ENCODE results near the gene IGFBP2.

DNA sequence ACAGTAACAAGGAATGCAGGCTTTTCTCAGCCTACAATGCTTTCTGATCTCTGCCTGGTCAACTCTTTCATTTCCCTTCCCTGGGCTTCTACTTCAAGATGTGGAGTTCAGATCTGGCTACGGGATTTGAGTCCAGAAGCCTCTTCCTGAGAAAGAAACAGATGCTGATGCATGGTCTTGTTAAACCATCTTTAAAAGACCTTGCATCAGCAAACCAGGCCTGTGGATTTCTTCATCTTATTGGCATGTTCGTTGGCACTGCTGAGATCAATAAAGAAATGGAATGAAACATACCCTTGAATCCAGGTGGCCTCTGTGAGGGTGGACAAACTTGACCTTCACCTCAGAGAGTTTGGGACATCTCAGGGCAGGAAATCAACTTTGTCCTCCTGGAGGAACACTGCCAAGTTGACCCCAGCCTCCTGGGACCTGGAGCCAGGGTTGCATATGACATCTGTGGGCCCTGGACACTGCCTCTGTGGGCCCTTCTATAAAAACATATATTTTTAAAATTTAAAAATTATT is 21.4 kb downstream of the IGFBP2 start:
- no peak for TF ChIP-seq POLR2A (IDR thresholded peaks at IDR 0.05)
- TF ChIP-seq, protein P1, sequence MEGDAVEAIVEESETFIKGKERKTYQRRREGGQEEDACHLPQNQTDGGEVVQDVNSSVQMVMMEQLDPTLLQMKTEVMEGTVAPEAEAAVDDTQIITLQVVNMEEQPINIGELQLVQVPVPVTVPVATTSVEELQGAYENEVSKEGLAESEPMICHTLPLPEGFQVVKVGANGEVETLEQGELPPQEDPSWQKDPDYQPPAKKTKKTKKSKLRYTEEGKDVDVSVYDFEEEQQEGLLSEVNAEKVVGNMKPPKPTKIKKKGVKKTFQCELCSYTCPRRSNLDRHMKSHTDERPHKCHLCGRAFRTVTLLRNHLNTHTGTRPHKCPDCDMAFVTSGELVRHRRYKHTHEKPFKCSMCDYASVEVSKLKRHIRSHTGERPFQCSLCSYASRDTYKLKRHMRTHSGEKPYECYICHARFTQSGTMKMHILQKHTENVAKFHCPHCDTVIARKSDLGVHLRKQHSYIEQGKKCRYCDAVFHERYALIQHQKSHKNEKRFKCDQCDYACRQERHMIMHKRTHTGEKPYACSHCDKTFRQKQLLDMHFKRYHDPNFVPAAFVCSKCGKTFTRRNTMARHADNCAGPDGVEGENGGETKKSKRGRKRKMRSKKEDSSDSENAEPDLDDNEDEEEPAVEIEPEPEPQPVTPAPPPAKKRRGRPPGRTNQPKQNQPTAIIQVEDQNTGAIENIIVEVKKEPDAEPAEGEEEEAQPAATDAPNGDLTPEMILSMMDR (IDR thresholded peaks at IDR 0.05 in 8 of 11, conservative IDR thresholded peaks at IDR 0.05 in 3 of 11) = no peak
- TF ChIP-seq POLR2AphosphoS5 (IDR thresholded peaks at IDR 0.05) = no peak

All from spleen (tissue), 7 donors.